ENCODE data around the gene CUL3.

- TF ChIP-seq POLR2AphosphoS5 (IDR thresholded peaks at IDR 0.05; ENCODE audit: low read depth, low read length) (no peak), CTCF (IDR thresholded peaks at IDR 0.05) (no peak), SIN3A (IDR thresholded peaks at IDR 0.05; ENCODE audit: borderline replicate concordance, insufficient read depth, low read depth, low read length) (no peak), TCF7L2 (IDR thresholded peaks at IDR 0.05; ENCODE audit: low read depth, low read length) (no peak), REST (IDR thresholded peaks at IDR 0.05; ENCODE audit: insufficient read depth in 1 of 2, low read depth in 2 of 2, low read length in 1 of 2) (no peak)
Observed at GRCh38 chr2:224421065-224421464, 164.1 kb downstream of the CUL3 start.
